HFF-Myc (cell line): ENCODE data around the gene ZNF12.
"Not testable (repeated sequence)": the region's sequence is repeated elsewhere in the genome, so short reads cannot be mapped to it uniquely, and the experiment has no call there.

Source experiments
- DNase-seq: peaks from one replicate; pipeline ENCODE4 v3.0.0-alpha.2; 2011; ENCODE audit warnings: low read depth; ENCODE audit errors: extremely low read depth
- H3K4me3 ChIP-seq: replicated peaks from 2 replicates; pipeline ENCODE4 v1.5.1; 2011; ENCODE audit warnings: low read depth, mild to moderate bottlenecking, control low read depth, low read length
- TF ChIP-seq, protein P1 (sequence below): IDR thresholded peaks from 2 replicates; pipeline ENCODE4 v1.5.1; 2012; ENCODE audit warnings: mild to moderate bottlenecking, low read depth, low read length, control low read depth; ENCODE audit errors: missing control alignments

The ZNF12 gene

GRCh38 chr7:6727663-6728062, 20.9 kb upstream of the ZNF12 start:
- DNase-seq = no peak
- H3K4me3 ChIP-seq = no peak overlapping the region
- TF ChIP-seq, protein P1, sequence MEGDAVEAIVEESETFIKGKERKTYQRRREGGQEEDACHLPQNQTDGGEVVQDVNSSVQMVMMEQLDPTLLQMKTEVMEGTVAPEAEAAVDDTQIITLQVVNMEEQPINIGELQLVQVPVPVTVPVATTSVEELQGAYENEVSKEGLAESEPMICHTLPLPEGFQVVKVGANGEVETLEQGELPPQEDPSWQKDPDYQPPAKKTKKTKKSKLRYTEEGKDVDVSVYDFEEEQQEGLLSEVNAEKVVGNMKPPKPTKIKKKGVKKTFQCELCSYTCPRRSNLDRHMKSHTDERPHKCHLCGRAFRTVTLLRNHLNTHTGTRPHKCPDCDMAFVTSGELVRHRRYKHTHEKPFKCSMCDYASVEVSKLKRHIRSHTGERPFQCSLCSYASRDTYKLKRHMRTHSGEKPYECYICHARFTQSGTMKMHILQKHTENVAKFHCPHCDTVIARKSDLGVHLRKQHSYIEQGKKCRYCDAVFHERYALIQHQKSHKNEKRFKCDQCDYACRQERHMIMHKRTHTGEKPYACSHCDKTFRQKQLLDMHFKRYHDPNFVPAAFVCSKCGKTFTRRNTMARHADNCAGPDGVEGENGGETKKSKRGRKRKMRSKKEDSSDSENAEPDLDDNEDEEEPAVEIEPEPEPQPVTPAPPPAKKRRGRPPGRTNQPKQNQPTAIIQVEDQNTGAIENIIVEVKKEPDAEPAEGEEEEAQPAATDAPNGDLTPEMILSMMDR = no peak

DNA sequence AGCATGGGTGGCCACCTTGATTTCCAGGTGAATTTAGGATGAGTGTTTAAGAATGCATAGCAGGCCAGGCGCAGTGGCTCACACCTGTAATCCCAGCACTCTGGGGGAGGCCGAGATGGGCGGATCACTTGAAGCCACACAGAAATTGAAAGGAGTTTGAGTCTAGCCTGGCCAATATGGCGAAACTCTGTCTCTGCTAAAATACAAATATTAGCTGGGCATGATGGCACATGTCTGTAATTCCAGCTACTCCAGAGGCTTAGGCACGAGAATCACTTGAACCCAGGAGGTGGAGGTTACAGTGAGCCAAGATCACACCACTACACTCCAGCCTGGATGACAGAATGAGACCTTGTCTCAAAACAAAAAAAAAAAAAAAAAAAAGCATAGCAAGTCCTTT, 19.6 kb upstream of the ZNF12 start:
- not testable (repeated sequence) for DNase-seq, H3K4me3 ChIP-seq

DNA sequence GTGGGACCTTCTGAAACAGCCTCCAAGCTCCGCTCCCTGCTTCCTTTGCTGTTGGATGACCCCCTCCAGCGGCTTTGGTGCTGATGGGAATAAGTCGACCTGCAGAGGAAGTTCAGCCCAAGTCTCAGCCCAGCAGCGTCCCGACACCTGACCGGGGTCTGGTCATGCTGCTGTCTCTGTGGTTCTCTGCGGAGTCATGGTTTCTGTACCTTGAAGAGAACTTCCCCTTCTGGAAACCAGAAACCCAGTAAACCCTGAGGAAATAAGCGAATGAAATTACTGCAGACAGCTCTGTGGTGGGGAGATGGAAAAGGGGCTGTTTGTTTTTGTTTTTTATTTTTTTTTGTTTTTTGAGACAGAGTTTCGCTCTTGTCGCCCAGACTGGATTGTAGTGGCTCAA, 18.3 kb upstream of the ZNF12 start:
- TF ChIP-seq, protein P1 = no peak
- DNase-seq = no peak
- H3K4me3 ChIP-seq = no peak overlapping the region

DNA sequence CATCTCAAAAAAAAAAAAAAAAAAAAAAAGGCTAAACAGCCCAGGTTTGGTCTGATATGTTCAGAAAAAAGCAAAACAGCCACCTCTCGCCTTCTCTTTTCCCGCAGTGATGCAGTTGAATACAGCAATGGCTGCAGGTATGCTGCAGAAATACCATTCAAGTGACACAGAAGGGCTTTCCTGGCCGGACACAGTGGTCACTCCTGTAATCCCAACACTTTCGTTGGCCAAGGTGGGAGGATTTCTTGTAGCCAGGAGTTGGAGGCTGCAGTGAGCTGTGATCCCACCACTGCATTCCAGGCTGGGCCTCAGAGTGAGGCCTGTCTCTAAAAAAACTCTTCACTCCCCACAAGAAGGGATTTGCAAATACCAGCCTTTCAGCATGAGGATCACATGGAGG, 17.6 kb upstream of the ZNF12 start:
- not testable (repeated sequence) for H3K4me3 ChIP-seq, DNase-seq

GRCh38 chr7:6718124-6718523, 11.4 kb upstream of the ZNF12 start:
- TF ChIP-seq, protein P1 = no peak
- H3K4me3 ChIP-seq = no peak overlapping the region

GRCh38 chr7:6715898-6716297, 9.2 kb upstream of the ZNF12 start:
- not testable (repeated sequence) for DNase-seq, H3K4me3 ChIP-seq

More at GRCh38 chr7:6718124-6718523, 11.4 kb upstream of the ZNF12 start:
- no peak for DNase-seq

DNA sequence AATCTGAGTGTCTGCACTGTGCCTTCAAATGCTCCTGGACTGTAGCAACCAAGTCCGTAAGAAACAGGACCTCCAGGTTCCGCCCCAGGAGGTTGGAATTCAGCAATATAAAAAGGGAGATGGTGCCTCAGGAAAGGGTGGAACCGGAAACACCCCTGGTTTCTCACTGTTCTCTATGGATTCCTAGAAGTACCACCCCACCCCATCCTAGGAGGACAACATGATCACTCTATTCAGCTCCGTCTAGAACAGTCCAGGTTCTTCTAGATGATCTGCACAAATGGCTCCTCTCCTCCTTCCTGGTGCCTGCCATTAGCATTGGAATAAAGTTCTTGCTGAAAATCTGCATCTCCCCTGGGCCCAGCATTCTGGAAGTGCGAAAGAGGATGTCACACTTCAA, 7.6 kb upstream of the ZNF12 start:
- DNase-seq = no peak
- H3K4me3 ChIP-seq = no peak overlapping the region
- TF ChIP-seq, protein P1 = no peak

DNA sequence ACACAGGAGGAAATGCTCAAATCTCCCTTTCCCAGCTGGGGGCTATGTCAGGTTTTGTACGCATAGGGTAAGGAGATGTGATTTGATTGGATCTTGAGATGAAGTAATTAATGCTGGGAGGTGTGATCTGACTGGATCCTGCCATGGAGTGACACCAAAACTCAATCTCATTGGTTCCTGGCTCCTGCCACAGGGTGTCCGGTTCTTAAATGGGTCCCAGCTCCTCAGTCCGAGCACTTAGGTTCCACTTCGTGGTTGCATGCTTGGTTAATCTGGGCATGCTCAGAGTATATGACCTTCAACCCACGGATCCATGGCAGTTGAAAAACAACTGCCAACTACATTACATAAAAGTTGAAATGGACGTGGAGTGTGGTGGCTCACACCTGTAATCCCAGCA, 3.1 kb upstream of the ZNF12 start:
- H3K4me3 ChIP-seq = no peak overlapping the region
- DNase-seq = no peak
- TF ChIP-seq, protein P1 = no peak

DNA sequence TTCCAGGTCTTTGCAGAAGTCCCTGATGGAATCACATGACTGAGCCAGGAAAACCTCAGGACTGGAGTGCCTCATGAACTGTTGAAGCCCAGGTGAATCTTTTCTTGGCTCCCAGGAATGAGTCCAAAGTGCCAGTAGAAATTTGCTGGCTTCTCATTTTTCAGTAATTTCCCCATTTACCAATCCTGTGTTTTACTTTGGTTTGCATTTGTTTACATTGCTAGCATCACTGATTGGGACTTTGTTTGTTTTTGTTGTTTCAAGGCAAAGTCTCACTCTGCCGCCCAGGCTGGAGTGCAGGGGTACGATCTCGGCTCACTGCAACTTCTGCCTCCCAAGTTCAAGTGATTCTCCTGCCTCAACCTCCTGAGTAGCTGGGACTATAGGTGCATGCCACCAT, 1.6 kb upstream of the ZNF12 start:
- no peak overlapping the region for H3K4me3 ChIP-seq
- no peak for DNase-seq
- TF ChIP-seq, protein P1 = no peak
